Superior temporal gyrus (tissue), 1 donor: ENCODE results near the gene PDGFRB.

ENCODE experiments used
- DNase-seq: peaks from one replicate; pipeline ENCODE4 v3.0.0-alpha.2; 2016; ENCODE audit errors: extremely low spot score

The PDGFRB gene

DNA sequence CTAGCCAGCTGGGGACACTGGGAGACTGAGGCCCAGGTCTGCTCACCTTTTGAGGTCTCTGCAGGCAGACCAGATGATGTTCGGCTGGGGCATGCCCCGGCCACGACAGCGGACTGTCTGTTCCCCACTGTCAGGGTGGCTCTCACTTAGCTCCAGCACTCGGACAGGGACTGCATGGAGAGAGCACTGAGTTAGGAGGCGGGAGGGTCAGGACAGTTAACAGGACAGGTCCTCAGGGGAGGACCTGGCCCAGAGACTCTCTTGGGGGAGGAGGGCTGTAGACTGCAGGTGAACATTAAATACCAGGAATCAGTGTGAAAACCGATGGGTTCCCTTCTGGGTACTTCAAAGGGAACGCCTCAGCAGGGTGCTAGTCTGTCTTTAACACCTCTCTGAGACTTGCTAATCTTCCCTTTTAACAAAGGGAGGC lies 25.1 kb downstream of the PDGFRB start:
- DNase-seq: no peak

- peak; percentile 78 for DNase-seq
Measured at GRCh38 chr5:150129813-150130492, 25.7 kb downstream of the PDGFRB start.

GRCh38 chr5:150129454-150129812 lies 26.2 kb downstream of the PDGFRB start:
- no peak for DNase-seq

- DNase-seq: no peak
Measured at GRCh38 chr5:150126921-150127265, 28.8 kb downstream of the PDGFRB start.

GRCh38 chr5:150126199-150126920 lies 29.3 kb downstream of the PDGFRB start:
- DNase-seq: no peak

- no peak for DNase-seq
Measured at GRCh38 chr5:150125334-150125733, 30.3 kb downstream of the PDGFRB start.

DNA sequence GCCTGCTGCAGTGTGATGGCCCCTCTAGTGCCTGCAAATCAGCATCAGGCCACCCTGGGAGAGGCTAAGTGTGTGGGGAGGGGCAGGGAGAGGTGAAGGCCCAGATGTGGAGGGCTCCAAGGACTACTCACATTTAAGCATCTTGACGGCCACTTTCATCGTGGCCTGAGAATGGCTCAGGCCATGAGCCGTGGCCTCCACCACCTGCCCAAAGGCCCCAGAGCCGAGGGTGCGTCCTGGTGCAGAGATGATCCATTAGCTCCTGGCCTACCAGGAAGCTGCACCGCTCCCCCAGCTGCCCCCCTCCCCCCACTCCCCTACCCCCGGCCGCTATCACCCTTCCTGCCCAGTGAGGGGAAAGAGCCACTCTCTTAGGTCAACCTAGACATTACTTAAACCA lies 31.0 kb downstream of the PDGFRB start:
- no peak for DNase-seq

DNA sequence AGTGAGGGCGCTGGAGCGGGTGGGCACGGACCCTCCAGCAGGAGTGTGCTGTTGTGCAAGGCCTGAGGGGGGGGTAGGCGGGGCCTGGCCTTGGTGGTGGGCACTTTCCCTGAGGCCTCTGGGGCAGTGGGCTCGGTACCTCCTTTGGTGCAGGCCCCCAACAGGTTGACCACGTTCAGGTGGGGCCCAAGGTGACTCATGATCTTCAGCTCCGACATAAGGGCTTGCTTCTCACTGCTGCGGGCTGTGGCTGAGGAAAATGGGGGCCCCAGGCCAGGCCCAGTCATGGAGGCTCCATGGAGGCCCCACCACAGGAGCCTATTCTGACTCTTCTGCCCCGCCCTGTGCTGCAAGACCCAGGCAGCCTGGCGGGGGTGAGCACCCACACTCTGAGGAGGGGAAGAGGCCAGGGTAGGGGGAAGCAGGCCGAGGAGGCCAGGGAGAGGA lies 31.5 kb downstream of the PDGFRB start:
- DNase-seq: no peak

GRCh38 chr5:150123542-150123941 lies 32.1 kb downstream of the PDGFRB start:
- DNase-seq: no peak

GRCh38 chr5:150122536-150123481 lies 32.8 kb downstream of the PDGFRB start:
- no peak for DNase-seq

DNA sequence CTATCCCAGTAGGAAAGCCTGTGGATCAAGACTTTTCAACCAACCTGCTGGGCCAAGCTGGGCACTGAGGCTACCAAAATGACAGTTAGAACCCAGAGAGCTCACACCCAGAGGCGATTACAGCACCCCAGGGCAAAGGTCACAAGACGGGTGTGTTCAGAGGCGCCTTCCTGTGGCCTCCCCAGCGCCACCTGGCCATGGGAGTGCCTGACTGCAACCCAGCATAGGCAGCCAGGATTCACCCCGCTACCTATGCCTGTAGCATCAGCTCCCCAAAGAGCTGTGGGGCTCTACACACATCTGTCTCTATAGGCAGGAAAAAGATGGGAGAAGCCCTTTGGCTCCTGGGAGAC lies 33.5 kb downstream of the PDGFRB start:
- DNase-seq: no peak

GRCh38 chr5:150121448-150122157 lies 34.0 kb downstream of the PDGFRB start:
- no peak for DNase-seq

DNA sequence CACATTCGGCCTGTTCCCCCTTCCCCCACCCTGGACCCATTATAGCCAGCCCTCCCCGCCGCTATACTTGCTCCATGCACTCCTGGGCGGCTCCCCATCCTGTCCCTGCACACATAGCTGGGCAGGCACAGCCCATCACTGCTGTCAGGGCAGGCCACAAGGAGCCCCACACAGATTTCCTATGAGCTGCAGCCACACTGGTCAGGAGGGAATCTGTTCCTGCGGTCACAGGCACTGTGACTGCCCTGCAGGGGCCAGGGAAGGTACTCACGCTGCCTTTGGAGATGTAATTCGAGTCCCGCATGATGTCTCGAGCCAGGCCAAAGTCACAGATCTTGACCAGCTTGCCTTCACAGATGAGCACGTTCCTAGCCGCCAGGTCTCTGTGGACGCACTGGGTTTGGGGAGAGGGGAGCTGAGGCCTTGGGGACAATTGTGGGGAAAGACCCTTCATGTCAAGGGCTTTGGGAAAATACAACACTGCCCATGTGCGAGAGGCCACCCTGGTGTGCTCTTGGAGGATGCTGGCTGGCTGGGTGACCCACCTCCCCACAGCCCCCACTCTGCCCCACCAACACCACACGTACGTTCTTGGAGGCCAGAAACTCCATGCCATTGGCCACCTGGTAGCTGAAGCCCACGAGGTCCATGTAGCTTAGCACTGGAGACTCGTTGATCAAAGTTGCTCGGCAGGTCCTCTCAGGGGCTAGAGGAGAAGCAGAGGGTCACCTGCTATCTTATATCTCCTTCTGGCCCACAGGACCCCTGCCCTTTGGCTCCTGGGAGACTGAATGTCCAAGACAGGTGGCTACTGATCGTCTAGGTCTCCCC lies 34.8 kb downstream of the PDGFRB start:
- no peak for DNase-seq

DNA sequence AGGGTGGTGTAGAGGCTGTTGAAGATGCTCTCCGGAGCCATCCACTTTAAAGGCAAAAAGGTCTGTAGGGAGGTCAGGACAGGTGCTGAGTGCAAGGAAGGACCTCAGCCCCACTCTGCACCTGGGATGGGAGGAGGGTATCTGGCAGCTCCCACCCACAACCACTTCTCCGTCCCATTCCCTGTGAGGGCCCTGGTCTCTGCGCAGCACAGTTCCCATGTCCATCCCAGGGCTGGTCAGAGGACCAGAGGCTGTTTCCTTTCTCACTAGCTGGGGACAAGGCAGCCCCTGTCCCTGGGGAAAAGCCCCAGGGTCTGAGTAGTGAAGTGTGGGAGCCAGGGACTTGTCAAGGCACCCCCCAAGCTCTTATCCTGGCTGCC lies 35.6 kb downstream of the PDGFRB start:
- DNase-seq: no peak

DNA sequence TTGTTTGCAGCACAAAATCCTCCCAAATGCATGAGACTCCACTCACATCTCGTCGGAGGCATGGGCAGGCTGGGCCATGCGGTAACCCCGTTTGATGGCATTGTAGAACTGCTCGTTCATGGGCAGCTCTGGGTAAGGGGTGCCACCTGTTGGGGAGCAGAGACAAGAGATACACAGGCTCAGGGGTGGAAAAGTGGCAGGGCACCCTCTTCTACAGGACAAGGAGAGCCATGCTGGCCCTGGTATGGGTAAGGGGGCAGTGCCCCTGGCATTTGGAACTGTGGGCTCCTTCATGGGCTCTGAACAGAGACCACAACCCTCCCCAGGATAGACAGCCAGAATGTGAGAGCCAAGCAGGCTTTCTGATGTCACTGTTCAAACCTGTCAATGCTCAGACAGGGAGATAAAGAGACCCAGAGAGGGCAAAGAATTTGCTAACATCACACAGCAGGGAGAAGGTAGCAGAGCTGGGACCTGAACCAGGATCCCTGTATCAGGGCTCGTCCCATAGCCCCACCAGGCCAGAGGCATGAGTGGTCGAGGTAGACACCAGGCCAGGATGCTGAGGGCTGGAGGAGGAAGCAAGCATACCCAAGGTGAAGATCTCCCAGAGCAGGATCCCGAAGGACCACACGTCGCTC lies 36.1 kb downstream of the PDGFRB start:
- no peak for DNase-seq

DNA sequence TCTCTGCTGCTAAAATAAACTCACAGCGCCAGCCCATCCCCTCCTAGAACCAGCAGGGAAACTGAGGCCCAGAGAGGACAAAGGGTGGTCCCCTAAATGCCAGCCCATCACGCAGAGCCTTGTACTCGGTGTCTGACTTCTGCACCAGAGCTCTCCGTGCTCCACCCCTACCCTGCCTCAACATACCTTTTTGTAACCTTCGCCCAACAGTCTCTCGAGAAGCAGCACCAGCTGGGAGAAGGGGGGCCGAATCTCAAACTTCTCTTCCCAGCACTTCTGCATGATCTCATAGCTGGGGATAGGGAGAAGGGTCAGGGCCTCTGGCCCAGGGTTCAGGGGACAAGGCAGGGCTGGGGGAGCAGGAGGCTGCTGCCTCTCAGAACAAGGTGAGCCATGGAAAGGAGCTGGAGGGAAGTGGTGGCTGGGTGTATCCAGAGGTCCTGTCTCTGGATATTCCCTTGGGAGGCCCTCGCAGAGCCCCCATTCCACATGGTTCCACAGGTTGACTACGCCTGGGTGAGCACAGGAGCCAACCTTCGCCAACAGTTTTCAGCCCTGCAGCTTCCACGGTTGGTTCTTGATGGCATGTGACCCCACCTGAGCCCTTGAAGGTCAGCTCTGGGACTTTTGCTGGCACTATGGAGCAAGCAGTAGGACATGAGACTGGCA lies 37.0 kb downstream of the PDGFRB start:
- DNase-seq: no peak

DNA sequence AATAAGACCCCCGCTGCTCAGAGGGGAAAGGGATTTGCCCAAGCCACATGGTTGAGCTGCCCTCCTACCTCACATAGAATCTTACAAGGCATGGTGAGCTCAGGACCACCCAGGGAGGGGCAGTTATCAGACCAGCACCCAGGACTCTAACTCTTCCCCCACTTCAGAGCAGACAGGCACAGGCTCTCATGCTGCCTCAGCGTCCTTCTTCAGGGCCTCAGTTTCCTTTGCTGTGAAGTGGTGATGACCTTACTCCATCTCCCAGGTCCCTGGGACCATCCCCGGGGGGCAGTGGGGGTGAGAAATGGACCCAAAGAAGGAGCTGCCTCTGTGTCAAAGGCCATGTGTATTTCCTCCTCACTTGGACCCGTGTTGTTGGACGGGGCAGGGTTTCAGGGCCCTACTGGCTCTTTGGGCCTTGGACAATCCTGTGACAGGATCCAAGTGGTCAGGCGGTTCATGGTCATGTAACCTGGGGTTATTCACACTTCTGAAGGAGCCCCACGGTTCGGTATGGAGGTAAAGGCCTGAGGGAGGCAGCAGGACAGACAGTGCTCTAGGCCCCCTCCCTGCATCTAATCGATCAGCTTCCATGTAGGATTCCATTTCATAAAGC lies 37.6 kb downstream of the PDGFRB start:
- DNase-seq: no peak

- no peak for DNase-seq
Measured at GRCh38 chr5:150116667-150117400, 38.8 kb downstream of the PDGFRB start.
